H1 (cell line): Measurements from ENCODE around the gene LEFTY1. TPM values are rescaled to one million over a fixed set of nuclear protein-coding genes. Genes with fewer than 3 reads are reported as not detected.

Experiments
- CHD7 ChIP-seq: fragments of 300-600 bp; sonication (generic); IDR thresholded peaks from 2 replicates; pipeline ENCODE4 v1.7.1; 2012; ENCODE audit warnings: low read length, moderate library complexity, mild to moderate bottlenecking, inconsistent platforms; ENCODE audit not compliant: insufficient replicate concordance
- TAF1 ChIP-seq: IDR thresholded peaks from 2 replicates; pipeline ENCODE4 v1.6.1; 2011; ENCODE audit warnings: mild to moderate bottlenecking, low read depth, low read length
- polyA plus RNA-seq, 7 experiments: library from polyadenylated mRNA; depleted of rRNA in 3 of 7; stranded (reverse) in 5 of 7; unstranded in 2 of 7; fragments of >200 nt in 5 of 7; fragments of 200-250 nt in 2 of 7; gene quantifications; 1 replicate in 5 of 7; 2 replicates in 1 of 7; 4 replicates in 1 of 7; pipeline versions ENCODE4 v1.2.1 to v1.2.3, GENCODE V29; 2011 to 2013; ENCODE audit warnings: missing spikeins in 2 of 7, mixed read lengths in 2 of 7
- total RNA-seq: library from RNA; stranded (reverse); fragmentation: NEBNext Ultra II Directional; extraction: Animal tissue kit (Norgen Biotek cat#: 25700); gene quantifications from 2 replicates; pipeline ENCODE4 v1.2.1, GENCODE V29; 2021

The LEFTY1 gene
- total and polyA plus RNA-seq, 2 of the 8 experiments (the other 6 are each of a cell fraction or from before 2014, with no cell fraction given) = 4.5 to 11.7 TPM

- TF ChIP-seq CHD7 (no peak), TAF1 (no peak)
These were observed 37.7 kb upstream of the LEFTY1 start (continued) for GRCh38 chr1:225926551-225927113.
